Endothelial cell of umbilical vein (primary cell): ENCODE data around the gene TMEM164.

ENCODE experiments used
- CTCF ChIP-seq, 2 donors: IDR thresholded peaks; 1 replicate in 1 of 2; 2 replicates in 1 of 2; pipeline ENCODE4 v1.5.1; 2011; ENCODE audit warnings: low read length in 2 of 2, mild to moderate bottlenecking in 2 of 2, moderate library complexity in 2 of 2, control low read depth in 1 of 2, inconsistent platforms in 1 of 2, low read depth in 1 of 2; ENCODE audit not compliant: insufficient read depth in 1 of 2; ENCODE audit errors: extremely low read depth in 1 of 2
- POLR2A ChIP-seq: IDR thresholded peaks from 2 replicates; pipeline ENCODE4 v1.6.1; 2012; ENCODE audit warnings: low read depth, mild to moderate bottlenecking, control low read depth, low read length

GRCh38 chrX:110004731-110005369, 1.9 kb downstream of the TMEM164 start:
- TF ChIP-seq POLR2A (no peak), CTCF (IDR thresholded peaks at IDR 0.05; ENCODE audit: extremely low read depth in 1 of 2, insufficient read depth in 1 of 2, low read depth in 1 of 2, low read length in 2 of 2) (no peak)
